LNCaP clone FGC (cell line): ENCODE data around the gene CFAP20.

Experiments
- DNase-seq: peaks from one replicate; pipeline ENCODE4 v3.0.0-alpha.2; 2011; ENCODE audit warnings: low read depth
- H3K4me3 ChIP-seq: 2 replicates; pipeline ENCODE4 v1.5.1; 2011; ENCODE audit warnings: mild to moderate bottlenecking, low read depth, low read length, control low read depth
- CTCF ChIP-seq: IDR thresholded peaks from 2 replicates; pipeline ENCODE4 v1.5.1; 2012; ENCODE audit warnings: mild to moderate bottlenecking; ENCODE audit not compliant: control insufficient read depth, insufficient read depth; ENCODE audit errors: extremely low read depth

Gene CFAP20

DNA sequence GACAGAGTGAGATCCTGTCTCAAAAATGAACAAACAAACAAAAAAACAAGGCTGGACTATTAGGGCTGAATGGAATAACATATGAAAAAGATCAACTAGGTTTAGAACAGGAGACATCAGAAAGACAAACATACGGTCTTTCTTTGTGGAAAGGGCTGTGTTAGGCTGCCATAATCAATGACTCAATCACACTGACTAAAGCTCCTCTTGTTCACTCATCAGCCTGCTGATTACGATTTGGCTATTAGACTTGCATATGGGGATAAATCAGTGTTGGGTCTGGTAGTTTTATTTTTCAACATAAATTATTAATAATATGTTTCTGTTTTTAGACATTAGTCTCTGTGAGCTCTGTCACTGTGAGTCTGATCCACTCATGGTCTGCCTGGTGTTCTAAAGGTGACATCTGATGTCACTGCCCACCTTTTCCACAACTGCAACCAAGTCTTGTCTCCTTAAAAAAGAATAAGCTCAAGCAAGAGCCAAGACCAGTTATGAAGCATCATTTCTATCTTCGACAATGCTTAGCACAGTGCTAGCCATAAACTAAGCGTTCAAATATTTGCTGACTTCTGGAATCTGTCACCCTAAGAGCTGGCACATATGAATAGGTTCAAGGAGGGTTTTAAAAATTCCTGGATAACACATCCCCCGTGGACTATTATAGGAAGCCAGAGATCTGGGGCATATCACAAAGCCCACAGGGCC is 10.2 kb downstream of the CFAP20 start:
- no peak for TF ChIP-seq CTCF
- DNase-seq, result no peak
- no peak overlapping the region for H3K4me3 ChIP-seq

DNA sequence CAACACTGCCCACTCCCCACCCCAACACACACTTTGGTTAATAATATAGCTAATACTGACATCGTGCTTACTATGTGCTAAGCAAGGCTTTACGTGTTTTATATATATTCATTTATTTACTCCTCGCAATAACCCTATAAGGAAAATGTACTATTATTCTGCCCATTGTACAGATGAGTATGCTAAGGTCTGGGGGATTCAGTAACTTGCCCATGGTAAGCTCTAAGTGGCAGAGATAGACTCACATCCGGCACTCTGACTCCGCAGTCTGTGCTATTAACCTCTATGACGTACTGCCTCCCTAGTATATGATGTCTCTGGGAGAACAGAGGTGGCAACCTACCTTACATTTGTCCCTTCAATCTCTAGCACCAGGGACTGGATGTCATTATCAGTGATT is 12.7 kb downstream of the CFAP20 start:
- no peak for TF ChIP-seq CTCF
- DNase-seq, result no peak
- no peak overlapping the region for H3K4me3 ChIP-seq

DNA sequence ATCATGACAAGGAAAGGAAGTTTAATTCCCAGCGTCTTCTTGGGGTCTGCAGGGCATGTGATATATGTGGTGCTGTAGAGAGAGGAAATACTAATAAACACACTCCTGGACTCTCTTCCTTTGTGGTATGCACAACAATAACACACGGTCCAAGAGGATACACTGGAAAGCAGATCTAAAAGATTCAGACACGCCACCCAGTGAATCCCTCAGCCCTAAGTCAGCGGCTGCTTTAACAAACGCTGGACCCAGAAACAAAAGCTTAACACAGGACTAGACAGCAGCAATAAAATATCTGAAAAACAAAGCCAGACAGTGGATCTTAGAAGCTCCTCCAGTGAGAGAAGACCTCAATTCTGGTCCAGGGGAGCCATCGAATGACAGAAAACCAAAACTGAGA is 13.1 kb downstream of the CFAP20 start:
- DNase-seq, result no peak
- no peak overlapping the region for H3K4me3 ChIP-seq
- no peak for TF ChIP-seq CTCF

DNA sequence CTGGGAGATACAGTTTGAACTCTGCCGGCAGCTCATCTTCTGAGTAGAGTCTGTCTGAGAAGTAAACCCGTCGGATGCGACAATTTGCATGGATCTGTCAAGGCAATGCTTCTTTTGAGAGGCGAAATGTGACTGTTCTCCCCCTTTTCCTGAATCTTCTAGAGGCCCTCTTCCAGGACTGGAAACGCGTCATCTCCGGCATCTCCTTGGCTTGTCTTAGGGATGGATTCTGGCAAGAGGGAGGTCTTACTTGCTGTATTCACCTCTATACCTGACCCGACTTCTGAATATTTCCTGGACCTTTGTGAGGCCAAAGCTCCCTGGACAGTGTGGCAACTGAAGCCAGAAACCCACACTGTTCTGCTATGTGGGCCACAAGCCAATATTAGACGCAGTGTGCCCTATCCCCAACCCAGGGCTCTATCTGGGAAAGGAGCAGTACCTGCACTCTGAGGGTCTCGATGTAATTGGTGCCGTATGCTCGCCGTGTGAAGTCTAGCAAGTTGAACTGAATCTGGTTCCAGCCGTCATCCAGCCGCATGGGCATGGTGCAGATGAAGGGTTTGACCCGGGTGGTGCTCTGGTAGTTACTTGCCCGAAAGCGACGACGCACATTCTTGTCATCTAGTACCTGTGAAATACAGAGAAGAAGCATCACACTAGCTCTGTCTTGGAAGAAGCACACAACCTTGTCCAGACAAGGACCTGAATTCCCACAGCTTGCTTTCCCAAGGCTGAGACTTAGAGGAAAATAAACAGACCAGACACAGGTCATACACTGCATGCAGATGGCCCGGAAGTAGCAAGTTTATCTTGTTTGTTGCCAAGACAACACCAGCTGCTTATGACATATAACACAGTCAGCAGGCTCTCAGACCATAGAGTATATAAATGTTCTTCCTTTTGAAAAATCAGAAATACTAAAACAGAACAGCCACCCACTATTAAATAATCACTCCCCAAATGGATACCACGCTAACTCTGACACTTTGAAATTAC is 14.1 kb downstream of the CFAP20 start:
- no peak for TF ChIP-seq CTCF
- peak; percentile 57 for DNase-seq
- no peak overlapping the region for H3K4me3 ChIP-seq

DNA sequence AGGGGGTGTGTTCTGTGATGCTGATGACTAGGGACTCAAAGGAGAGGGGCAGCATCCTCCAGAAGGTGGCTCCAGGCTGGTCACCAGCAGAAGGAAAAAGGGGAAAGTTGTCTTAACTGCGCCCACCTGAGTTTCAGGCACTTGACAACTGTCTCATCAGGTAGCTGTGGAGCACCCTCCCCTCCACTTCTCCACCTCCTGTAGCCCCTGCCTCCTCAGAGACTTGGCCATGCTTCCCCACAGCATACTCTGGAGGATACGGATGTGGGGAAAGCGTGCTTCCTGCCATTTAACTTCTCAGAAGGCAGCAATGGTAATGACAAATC is 17.9 kb downstream of the CFAP20 start:
- no peak for TF ChIP-seq CTCF
- no peak for DNase-seq
- no peak overlapping the region for H3K4me3 ChIP-seq

DNA sequence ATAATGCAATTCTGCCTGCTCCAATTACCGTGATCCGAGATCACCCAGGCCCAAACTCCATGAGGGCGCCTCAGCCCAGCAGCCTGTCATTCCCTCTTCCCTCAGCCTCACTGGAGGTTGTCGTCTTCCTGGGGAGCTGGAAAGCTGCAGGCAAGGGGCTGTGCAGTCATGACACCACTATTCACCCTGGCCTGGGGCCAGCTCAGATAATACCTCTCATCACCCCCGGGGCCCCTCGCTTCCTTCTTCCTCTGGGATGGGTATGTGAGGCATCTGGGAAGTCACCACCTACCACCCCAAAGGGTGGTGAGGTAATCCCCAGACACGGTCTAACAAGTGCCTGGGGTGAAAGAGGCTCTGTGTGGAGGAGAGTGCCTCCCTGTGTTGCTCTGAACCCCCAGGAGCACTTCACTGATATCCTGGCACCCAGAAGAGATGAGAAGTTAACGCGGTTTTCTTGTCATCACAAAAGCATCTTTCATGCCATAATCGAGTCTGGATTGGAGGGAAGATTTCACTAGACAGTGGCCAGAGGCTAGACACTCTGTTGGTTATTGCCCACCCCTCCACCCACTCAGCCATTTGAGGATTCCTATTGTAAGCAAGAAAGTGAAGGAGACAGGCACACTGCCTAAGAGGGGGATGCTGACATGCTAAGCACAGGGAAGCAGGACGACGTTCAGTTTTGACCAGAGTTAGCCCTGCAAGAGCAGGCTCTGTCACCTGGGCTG is 18.4 kb downstream of the CFAP20 start:
- H3K4me3 ChIP-seq, result no peak overlapping the region
- no peak for TF ChIP-seq CTCF
- no peak for DNase-seq
